Measurements from ENCODE around the gene PLEKHN1.

The PLEKHN1 gene

DNA sequence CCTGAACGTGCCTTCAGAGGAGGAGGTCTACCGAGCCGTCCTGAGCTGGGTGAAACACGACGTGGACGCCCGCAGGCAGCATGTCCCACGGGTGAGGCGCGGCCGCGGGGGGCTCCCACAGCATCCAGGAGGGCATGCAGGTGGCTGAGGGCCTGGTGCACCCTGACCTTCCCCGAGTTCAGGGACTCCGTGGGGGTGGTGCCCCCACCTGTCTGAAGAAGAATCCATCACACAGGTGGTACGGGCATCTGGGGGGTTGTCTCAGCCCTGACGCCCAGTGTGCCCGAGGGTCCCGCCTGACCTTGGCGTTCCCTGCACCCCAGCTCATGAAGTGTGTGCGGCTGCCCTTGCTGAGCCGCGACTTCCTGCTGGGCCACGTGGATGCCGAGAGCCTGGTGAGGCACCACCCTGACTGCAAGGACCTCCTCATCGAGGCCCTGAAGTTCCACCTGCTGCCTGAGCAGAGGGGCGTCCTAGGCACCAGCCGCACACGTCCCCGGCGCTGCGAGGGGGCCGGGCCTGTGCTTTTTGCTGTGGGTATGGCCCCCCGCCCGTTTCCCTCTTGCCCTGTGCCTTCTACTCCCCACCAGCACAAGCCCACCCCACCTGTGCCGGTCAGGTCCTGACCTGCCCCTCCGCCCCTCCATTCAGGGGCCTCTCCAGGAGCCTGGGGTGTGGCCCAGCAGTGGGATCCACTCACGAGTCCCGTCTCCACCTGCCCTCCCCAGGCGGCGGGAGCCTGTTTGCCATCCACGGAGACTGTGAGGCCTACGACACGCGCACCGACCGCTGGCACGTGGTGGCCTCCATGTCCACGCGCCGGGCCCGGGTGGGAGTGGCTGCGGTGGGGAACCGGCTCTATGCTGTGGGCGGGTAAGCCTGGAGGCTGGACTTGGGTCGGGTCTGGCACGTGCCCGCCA, 3.6 kb upstream of the PLEKHN1 start:
- DNase-seq = no peak

DNA sequence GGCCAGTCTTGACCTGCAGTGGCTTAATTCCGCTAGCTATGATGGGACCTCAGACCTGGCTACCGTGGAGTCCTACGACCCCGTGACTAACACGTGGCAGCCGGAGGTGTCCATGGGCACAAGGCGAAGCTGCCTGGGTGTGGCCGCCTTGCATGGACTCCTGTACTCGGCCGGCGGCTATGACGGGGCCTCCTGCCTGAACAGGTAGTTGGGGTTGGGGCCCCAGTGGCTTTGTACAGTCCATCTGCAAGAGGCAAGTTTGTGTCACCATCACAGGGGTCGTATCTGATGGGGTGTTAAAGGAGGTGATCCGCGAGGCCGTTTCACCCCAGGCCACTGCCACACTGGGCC, 3.0 kb upstream of the PLEKHN1 start:
- no peak for DNase-seq

DNA sequence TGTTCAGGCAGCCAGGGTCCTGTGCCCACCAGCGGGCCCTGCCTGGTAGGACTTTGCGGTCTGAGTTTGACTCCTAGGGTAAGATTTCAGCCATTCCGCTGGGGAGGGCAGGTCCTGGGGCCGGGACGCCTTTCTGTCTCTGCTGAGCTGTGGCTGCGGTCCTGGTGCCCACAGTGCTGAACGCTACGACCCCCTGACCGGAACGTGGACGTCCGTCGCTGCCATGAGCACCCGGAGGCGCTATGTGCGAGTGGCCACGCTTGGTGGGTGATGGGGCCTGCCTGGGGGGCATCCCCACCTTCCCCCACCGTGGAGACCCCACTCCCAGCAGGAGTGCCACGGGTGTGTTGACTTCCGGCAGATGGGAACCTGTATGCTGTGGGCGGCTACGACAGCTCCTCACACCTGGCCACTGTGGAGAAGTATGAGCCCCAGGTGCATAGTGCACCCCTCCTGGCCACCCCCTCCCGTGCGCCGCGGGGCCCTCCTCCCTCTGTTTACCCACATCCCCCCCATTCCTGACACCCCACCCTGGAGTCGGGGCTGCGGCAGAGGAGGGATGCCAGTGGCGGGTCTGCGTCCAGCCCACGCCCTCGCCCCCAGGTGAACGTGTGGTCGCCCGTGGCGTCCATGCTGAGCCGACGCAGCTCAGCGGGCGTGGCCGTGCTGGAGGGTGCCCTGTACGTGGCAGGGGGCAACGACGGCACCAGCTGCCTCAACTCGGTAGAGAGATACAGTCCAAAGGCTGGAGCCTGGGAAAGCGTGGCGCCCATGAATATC, 2.3 kb upstream of the PLEKHN1 start:
- no peak for DNase-seq

DNA sequence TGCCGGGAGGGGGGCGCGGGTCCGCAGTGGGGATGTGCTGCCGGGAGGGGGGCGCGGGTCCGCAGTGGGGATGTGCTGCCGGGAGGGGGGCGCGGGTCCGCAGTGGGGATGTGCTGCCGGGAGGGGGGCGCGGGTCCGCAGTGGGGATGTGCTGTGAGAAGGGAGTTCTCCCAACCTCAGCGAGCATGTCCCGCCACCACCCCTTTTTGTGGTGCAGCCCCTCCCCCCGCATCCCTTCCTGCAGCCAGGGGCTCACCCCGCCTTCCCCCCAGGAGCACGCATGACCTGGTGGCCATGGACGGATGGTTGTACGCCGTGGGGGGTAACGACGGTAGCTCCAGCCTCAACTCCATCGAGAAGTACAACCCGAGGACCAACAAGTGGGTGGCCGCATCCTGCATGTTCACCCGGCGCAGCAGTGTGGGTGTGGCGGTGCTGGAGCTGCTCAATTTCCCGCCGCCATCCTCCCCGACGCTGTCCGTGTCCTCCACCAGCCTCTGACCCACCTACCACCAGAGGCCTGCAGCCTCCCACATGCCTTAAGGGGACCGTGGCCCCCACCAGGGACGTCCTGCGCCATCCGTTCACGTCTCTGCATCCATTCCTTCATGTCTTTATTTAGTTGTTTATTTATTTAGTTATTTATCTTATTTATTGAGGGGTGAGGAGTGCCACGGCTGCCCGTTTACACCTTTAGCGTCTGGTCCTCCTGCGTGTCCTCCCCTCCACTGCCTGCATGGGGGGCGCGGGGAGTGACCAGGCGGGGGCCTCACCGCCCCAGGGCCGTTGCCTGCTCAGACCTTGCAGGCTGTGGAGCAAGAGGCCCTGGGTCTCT, 1.4 kb upstream of the PLEKHN1 start:
- DNase-seq = no peak

DNA sequence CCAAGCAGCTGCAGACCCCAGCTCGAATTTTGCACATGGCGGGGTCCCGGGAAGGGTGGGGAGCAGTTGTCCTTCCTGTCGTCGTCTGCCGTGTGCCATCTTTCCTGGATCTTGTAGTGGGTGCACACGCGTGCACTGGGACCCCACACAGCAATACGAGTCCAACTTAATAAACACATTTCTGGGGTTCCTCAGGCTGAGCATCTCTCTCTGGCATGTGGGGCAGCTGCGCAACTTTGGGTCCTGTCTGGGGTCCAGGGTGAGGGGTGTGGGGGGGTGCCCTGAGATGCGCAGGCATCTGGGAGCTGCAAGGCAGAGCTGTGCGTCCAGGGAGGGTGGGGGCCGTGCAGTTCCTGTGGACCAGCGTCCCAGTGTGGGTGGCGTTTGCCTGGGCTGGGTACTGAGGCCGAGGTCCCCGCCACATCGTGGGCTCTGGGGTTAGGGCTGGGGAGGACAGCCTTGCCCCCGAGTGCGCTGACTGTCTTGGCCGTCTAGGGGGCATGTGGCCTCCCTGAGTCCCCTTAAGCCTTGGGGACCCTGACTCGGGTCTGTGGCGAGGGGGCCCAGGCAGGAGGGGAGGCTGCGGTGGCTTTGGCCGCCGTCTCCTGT, 652 bp upstream of the PLEKHN1 start:
- no peak for DNase-seq

DNA sequence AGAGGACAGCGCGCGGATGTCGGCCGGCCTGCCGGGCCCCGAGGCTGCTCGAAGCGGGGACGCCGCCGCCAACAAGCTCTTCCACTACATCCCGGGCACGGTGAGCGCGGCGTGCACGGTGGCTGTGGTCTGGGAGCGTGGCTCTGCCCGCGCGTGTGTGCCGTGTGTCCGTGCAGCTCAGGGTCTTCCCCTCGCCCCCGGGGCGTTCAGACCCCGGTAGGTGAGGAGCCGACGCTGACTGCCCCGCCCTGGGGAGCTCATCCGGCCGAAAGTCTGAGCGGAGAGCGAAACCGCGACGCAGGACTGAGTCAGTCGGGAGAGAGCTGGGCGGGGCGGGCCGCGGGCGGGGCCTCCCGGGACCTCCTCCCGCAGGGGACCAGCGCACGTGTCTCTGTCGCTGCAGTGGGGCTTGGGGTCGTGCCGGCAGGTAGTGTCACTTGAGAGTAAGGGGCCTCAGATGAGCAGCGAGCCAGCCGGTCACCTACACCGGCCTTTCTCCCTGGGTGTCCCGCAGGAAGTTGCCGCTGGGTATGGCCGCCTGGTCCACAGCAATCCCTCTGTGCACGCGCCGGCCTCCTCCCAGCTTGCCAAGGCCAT, 520 bp downstream of the PLEKHN1 start:
- DNase-seq = no peak

DNA sequence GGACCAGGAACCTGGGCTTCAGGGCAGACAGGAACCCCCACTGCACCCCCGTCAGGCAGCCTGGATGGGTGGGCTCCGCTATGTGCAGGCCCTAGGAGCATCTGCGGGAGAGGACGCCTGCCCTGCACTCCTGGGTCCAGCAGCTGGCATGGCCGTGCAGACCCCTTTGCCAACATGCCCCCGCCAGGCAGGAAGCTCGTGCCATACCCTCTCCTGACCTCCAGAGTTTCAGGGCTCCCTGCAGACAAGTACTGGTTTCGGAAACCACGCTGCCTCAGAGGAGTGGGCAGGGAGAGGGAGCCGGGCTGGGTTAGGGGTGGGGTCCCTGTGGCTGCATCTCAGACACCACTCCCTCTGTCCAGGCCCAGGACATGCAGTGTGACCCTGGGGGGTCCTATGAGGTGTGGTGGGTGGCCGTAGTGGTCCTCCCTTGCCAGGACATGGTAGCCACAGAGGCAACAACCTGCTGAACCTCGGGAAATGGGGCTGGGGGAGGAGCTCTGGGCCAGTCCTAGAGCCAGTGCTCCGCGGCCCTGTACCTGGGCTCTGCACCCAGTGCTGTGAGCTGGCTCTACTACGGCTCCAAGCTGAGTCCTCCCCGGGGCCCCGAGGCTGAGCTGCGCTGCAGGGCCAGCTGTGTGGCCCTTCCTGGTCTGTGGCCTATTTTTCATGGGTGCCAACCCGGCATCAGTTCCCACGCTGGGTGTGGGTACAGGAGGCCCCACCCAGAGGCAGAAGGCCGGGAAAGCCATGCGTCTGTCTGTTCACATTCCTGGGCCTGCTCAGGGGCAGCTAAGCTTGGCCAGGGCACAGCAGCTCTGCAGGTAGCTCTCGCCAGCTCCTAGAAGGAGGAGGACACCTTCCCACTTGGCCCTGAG, 1.4 kb downstream of the PLEKHN1 start:
- DNase-seq = no peak

DNA sequence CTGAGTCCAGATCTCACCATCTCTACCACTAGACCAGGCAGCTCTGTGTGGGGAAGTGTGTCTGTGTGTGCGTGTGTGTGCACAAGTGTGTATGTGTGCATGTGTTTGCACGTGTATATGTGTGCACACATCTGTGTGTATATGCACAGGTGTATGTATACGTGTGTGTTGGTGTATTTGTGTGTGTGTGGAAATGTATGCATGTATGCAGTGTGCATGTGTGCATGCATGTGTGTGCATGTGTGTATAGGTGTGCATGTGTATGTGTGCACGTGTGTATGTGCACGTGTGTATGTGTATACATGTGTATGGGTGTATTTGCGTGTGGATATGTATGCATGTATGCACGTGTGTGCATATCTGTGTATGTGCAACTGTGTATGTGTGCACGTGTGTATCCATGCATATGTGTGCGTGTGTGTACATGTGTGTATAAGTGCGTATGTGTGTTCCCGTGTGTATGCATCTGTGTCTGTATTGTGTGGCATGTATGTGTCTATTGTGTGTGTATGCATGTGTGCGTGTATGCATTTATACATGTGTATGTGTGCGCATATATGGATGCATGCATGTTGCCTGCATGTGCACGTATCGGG, 3.1 kb downstream of the PLEKHN1 start:
- DNase-seq = no peak

DNA sequence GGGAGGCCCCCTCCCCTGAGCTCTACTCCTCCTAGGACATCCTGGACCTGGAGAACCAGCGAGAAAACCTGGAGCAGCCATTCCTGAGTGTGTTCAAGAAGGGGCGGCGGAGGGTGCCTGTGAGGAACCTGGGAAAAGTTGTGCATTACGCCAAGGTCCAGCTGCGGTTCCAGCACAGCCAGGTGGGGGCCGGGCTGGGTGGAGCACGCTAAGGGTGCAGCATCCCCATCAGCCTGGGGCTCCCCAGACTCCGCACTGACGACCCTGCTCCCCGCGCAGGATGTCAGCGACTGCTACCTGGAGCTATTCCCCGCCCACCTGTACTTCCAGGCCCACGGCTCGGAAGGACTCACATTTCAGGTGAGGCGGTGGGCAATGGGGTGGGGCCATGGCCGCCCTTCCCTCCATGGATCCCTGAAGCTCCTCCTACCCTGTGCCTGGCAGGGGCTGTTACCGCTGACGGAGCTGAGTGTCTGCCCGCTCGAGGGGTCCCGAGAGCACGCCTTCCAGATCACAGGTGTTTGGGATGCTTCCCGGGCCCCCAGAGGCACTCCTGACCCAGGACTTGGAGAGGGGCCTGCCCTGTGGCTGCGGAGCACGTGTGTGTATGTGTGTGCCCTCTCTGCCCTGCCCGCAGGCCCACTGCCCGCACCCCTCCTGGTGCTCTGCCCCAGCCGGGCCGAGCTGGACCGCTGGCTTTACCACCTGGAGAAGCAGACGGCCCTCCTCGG, 4.1 kb downstream of the PLEKHN1 start:
- DNase-seq = no peak

DNA sequence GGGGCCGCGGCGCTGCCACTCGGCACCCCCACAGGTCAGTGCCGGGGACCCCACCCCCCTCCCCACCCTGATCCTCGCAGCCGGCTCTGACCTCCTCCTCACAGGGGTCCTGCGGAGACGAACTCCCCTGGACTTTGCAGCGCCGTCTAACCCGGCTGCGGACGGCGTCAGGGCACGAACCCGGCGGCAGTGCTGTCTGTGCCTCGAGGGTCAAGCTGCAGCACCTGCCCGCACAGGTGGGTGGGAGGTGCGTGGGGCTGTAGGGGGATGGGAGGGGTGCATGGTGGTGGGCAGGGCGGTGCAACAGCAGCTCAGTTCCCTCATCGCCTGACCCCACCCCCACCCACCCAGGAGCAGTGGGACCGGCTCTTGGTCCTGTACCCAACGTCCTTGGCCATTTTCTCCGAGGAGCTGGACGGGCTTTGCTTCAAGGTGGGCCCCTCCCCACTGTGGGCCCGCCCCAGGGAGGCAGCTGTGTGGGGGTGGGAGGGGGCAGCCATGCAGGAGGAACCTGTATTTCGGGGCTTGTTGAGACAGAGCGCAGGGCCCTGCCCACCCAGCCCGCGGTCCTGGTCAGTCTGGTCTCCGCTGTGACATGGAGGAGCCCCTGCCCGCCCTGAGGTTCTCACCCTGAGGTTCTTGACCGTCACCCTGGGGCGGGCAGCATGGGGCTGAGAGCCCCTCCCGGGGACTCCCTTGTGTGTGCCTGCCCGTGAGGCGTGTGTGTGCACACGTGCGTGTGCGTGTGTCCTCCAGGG, 4.9 kb downstream of the PLEKHN1 start:
- DNase-seq = no peak

DNA sequence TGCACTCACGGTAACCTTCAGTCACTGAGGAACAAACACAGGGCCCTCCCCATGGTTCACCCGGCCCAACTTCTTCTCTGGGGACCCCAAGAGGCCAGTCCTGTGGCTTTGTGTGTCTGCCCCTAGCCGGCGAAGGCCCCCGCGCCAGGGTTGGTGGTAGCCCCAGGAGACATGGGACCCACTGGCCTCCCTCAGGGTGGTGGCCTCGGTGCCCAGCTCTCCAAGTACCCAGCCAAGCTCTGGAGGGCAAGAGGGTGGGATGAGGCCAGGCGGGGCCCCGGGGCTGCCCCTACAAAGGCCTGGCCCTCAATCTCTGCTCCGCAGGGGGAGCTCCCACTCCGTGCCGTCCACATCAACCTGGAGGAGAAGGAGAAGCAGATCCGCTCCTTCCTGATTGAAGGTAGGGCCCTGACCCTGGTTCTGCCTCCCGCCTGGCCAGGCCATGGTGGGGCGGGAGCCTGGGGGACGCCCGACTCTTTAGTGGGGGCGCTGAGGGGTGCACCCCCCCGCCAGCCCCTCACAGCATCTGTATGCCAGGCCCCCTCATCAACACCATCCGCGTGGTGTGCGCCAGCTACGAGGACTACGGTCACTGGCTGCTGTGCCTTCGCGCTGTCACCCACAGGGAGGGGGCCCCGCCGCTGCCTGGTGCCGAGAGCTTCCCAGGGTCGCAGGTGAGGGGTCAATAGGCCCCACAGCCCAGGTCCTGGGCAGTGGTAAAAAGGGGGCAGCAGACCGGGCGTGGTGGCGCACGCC, 5.6 kb downstream of the PLEKHN1 start:
- no peak for DNase-seq

DNA sequence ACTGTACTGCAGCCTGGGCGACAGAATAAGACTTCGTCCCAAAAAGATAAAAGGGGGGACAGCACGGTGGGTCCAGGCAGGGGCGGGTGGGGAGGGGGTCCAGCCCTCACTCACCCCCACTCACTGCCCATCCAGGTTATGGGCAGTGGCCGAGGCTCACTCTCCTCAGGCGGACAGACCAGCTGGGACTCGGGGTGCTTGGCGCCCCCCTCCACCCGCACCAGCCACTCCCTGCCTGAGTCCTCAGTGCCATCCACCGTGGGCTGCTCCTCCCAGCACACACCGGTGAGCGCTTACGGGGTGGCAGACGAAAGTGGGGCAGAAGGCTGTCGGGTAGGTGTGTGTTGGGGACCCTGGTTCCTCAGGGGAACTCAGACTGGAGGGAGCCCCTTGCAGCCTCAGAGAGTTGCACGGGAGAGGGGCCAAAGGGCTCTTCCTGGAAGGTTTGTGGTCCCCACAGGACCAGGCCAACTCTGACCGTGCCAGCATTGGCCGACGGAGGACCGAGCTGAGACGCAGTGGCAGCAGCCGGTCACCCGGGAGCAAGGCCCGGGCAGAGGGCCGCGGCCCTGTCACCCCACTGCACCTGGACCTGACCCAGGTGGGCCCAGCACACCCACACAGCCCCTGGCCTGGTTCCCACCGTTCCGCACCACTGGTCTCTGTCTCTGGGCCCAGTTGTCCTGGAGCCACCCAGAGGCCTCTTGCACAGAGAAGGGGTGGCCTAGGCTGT, 6.6 kb downstream of the PLEKHN1 start:
- no peak for DNase-seq

DNA sequence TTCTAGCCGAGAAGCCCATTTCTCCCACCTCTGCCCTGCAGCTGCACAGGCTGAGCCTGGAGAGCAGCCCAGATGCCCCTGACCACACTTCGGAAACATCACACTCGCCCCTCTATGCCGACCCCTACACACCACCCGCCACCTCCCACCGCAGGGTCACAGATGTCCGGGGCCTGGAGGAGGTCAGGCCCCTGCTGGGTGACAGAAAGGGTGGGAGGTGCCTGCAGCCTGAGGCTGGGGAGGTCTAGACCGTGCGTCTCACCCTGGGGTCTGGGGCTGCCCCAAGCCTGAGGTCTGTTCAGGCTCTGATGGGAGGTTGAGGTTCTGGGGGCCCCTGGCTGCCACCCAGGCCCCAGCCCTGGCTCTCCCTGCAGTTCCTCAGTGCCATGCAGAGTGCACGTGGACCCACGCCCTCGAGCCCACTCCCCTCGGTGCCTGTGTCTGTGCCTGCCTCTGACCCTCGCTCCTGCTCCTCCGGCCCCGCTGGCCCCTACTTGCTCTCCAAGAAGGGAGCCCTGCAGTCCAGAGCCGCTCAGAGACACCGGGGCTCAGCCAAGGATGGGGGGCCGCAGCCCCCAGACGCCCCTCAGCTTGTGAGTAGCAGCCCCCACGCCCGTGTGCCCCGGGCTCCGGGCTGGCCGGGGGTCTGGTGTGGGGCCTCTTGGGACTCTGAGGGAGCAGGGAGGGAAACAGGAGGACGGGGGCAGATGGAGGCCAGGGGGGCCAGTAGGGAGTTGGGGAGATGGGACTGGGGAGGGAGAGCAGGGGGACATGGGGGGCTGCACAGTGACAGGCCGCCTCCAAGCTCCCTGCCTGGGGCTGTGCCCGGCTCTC, 7.4 kb downstream of the PLEKHN1 start:
- no peak for DNase-seq

DNA sequence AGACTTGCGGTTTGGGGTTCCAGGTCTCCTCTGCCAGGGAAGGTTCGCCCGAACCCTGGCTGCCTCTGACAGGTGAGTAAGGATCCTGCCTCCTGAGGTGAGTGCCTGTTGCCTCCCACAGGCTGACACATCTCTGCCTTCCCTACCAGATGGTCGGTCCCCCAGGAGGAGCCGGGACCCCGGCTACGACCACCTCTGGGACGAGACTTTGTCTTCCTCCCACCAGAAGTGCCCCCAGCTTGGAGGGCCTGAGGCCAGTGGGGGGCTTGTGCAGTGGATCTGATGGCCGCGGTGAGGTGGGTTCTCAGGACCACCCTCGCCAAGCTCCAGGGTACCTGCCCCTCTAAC, 8.0 kb downstream of the PLEKHN1 start:
- no peak for DNase-seq

DNA sequence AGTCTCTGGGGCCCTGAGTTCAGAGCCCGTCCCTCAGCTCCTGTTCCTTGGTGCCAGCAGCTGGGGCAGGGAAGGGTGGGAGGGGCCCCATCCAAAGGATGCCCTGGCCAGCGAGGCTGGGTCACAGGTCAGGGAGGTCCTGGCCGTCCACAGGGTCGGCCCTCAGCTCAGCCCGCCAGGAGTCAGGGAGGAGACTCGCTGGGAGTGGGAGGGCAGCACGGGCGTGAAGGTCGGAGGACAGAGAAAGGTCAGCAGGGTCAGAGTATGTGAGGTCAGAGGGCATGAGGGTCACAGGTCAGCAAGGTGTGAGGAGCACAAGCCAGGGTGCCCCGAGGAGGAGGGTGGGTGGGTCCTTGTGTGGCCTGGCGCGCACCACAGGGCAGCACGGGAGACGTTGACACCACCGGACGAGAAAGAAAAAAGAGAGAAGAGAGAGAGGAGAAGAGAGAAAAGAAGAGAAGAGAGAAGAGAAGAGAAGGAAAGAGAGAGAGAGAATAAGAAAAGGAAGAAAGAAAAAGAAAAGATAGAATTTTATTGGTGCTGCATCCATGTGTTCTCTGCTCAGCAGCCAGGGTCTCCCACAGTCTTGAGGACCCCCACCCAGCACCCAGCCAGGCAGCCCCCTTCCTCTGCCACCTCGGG, 8.5 kb downstream of the PLEKHN1 start:
- no peak for DNase-seq

DNA sequence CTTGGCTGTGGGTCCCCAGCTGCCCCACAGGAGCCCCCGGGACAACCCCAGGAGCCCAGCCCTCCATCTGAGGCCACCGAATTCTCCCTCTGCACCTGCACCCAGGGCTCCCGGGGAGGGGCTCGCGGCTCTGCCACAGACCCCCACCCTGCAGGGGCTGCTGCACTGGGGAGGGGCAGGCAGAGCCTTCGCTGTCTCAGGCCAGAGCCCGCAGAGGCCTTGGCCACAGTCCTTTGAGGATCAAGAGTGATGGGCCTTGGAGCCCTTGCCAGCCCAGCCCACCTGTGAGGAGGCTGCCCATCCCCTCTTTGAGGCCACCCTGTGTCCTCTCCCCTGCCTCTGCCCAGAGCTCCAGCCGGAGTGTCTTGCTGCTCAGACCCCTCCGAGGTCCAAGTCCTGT, 9.1 kb downstream of the PLEKHN1 start:
- DNase-seq = no peak
